Cardiac muscle cell (in vitro differentiated cells and primary cell): ENCODE data around the gene GPRC5B. TPM values are rescaled to one million over a fixed set of nuclear protein-coding genes. Genes with fewer than 3 reads are reported as not detected.

Source experiments
- DNase-seq, 2 donors: peaks; one replicate each; pipeline versions ENCODE4 v3.0.0 to v3.0.0-alpha.2; 2010 to 2017; ENCODE audit warnings: low read depth in 1 of 2, low spot score in 1 of 2
- H3K27ac ChIP-seq: fragments of 200-600 bp; sonication (generic); 2 replicates; pipeline ENCODE4 v1.5.1; 2016
- H3K27me3 ChIP-seq: fragments of 200-600 bp; sonication (generic); 2 replicates; pipeline ENCODE4 v1.6.0; 2016; ENCODE audit warnings: control low read depth
- H3K36me3 ChIP-seq: fragments of 200-600 bp; sonication (generic); 2 replicates; pipeline ENCODE4 v1.5.1; 2016; ENCODE audit warnings: control low read depth
- H3K4me1 ChIP-seq: fragments of 200-600 bp; sonication (generic); 2 replicates; pipeline ENCODE4 v1.8.1; 2017; ENCODE audit warnings: low read depth, mild to moderate bottlenecking, mixed run types
- H3K4me3 ChIP-seq: fragments of 200-600 bp; sonication (generic); 2 replicates; pipeline ENCODE4 v1.5.1; 2016; ENCODE audit warnings: mild to moderate bottlenecking
- H3K9me3 ChIP-seq: fragments of 200-600 bp; sonication (generic); 2 replicates; pipeline ENCODE4 v1.5.1; 2017; ENCODE audit warnings: low read depth, mild to moderate bottlenecking, control low read depth
- CTCF ChIP-seq: IDR thresholded peaks from 2 replicates; pipeline ENCODE4 v1.5.1; 2012; ENCODE audit warnings: low read depth, mild to moderate bottlenecking, low read length
- polyA plus RNA-seq: library from polyadenylated mRNA; unstranded; fragments of >200 nt; fragmentation: Nextera tagmentation; extraction: Ambion mirVana; gene quantifications from 2 replicates; pipeline ENCODE4 v1.2.1, GENCODE V29; 2016
- total RNA-seq: library from RNA; depleted of rRNA; stranded (reverse); fragments of >200 nt; gene quantifications from 2 replicates; pipeline ENCODE4 v1.2.3, GENCODE V29; 2016

GPRC5B gene
- total and polyA plus RNA-seq, 2 experiments from 2014 or later, result 14.7 to 15.5 TPM

GRCh38 chr16:19912455-19913339 is 28.0 kb upstream of the GPRC5B start:
- Histone ChIP-seq H3K4me1 (no peaks in the 10 kb centered on the region), H3K27me3 (no peaks in the 10 kb centered on the region), H3K27ac (no peak overlapping the region), H3K9me3 (no peaks in the 10 kb centered on the region), H3K4me3 (no peak overlapping the region), H3K36me3 (no peaks in the 10 kb centered on the region)
- no peak for TF ChIP-seq CTCF
- peak in 1 of 2 donors; percentile 14 for DNase-seq

GRCh38 chr16:19911747-19912454 is 27.3 kb upstream of the GPRC5B start:
- H3K27me3 ChIP-seq, result no peaks in the 10 kb centered on the region
- no peaks in the 10 kb centered on the region for H3K4me1 ChIP-seq
- H3K36me3 ChIP-seq, result no peaks in the 10 kb centered on the region
- TF ChIP-seq CTCF, result no peak
- no peaks in the 10 kb centered on the region for H3K9me3 ChIP-seq
- no peak overlapping the region for H3K27ac ChIP-seq
- DNase-seq, result no peak
- no peak overlapping the region for H3K4me3 ChIP-seq

GRCh38 chr16:19911204-19911603 is 26.6 kb upstream of the GPRC5B start:
- no peaks in the 10 kb centered on the region for H3K9me3 ChIP-seq
- no peak overlapping the region for H3K4me3 ChIP-seq
- H3K36me3 ChIP-seq, result no peaks in the 10 kb centered on the region
- no peak overlapping the region for H3K27ac ChIP-seq
- H3K4me1 ChIP-seq, result no peaks in the 10 kb centered on the region
- no peaks in the 10 kb centered on the region for H3K27me3 ChIP-seq
- DNase-seq, result no peak
- no peak for TF ChIP-seq CTCF

GRCh38 chr16:19909750-19910322 is 25.2 kb upstream of the GPRC5B start:
- Histone ChIP-seq H3K4me3 (no peak overlapping the region), H3K27me3 (no peaks in the 10 kb centered on the region), H3K9me3 (no peaks in the 10 kb centered on the region), H3K36me3 (no peaks in the 10 kb centered on the region), H3K4me1 (no peaks in the 10 kb centered on the region), H3K27ac (no peak overlapping the region)
- TF ChIP-seq CTCF, result no peak
- DNase-seq, result peak in 1 of 2 donors; percentile 24

- no peaks in the 10 kb centered on the region for H3K9me3 ChIP-seq
- no peak for DNase-seq
- H3K27me3 ChIP-seq, result no peaks in the 10 kb centered on the region
- no peaks in the 10 kb centered on the region for H3K4me1 ChIP-seq
- no peak for TF ChIP-seq CTCF
- no peak overlapping the region for H3K27ac ChIP-seq
- H3K4me3 ChIP-seq, result no peak overlapping the region
- no peaks in the 10 kb centered on the region for H3K36me3 ChIP-seq
These were observed 24.3 kb upstream of the GPRC5B start for GRCh38 chr16:19908921-19909320.
